Stimulated activated naive B cell treated with anti-CD40 and anti-IgM and Interleukin-4, amounts not matched to agents 10 μg/mL and 1 μg/mL and 100 μg/mL, for 72 hours (primary cell): Measurements from ENCODE around the gene EXOC7.
A peak's percentile ranks its signal among the peaks of the same experiment; 100 is the strongest.

Experiments
- ATAC-seq, 2 donors: fragments of 150-1000 bp; cut with Tn5 transposase; replicated peaks; 2 replicates each; pipeline ENCODE4 v1.10.0; 2021; ENCODE audit warnings: moderate library complexity in 1 of 2
- DNase-seq: peaks from one replicate; pipeline ENCODE4 v3.0.0; 2021
- H3K27ac Mint-ChIP-seq: one replicate; pipeline ENCODE4 v1.8.0; 2022; ENCODE audit warnings: mild to moderate bottlenecking, mixed read lengths
- H3K27me3 Mint-ChIP-seq, 2 donors: one replicate each; pipeline ENCODE4 v1.8.0; 2022; ENCODE audit warnings: mixed read lengths in 2 of 2
- H3K36me3 Mint-ChIP-seq, 2 donors: one replicate each; pipeline ENCODE4 v1.8.0; 2022; ENCODE audit warnings: mixed read lengths in 2 of 2, mild to moderate bottlenecking in 1 of 2
- H3K4me1 Mint-ChIP-seq, 2 donors: one replicate each; pipeline ENCODE4 v1.8.0; 2022; ENCODE audit warnings: mixed read lengths in 2 of 2, mild to moderate bottlenecking in 1 of 2
- H3K4me3 Mint-ChIP-seq, 2 donors: one replicate each; pipeline ENCODE4 v1.8.0; 2022; ENCODE audit warnings: mild to moderate bottlenecking in 2 of 2, mixed read lengths in 2 of 2, moderate library complexity in 1 of 2
- H3K9me3 Mint-ChIP-seq, 2 donors: one replicate each; pipeline ENCODE4 v1.8.0; 2022; ENCODE audit warnings: mixed read lengths in 2 of 2, mild to moderate bottlenecking in 1 of 2

Gene EXOC7

DNA sequence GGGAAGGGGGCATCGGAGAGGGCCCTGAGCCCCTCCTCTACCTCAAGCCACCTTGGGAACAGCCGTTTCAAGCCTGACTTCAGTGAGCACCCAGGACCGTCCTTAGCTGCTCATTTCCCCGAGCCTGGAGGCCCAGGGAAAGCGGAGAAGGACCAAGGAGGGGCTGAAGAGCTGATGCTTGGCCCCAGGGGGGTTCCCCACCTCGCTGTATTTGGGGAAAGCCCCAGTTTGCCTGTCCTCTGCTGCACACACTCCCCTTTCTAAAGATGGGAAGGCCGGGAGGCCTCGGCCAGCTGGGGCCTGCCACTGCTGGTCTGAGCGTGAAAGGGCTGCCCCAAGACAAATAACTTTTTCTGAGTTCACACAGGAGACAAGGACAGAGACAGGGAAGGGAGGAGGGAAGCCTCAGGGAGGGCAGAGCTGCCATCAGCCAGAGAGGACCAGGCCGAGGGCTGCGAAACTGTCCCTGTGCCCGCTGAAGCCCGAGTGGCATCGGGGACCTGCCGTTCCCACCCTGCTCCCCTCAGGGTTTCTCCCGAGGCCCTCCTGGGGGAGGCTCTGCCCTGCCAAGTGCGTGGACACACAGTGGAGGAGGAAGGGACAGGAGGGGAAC, 13.0 kb downstream of the EXOC7 start:
- H3K36me3 Mint-ChIP-seq = peaks cover 56 to 68% of the 10 kb centered on the region in 2 donors
- DNase-seq (no peak), ATAC-seq (no peak)
- H3K4me1 Mint-ChIP-seq = no peaks in the 10 kb centered on the region
- H3K27me3 Mint-ChIP-seq = no peaks in the 10 kb centered on the region
- H3K9me3 Mint-ChIP-seq = no peaks in the 10 kb centered on the region
- no peak overlapping the region for H3K27ac Mint-ChIP-seq
- no peak overlapping the region for H3K4me3 Mint-ChIP-seq

- ATAC-seq (no peak), DNase-seq (no peak)
- Mint-ChIP-seq H3K27me3 (no peaks in the 10 kb centered on the region), H3K27ac (no peak overlapping the region), H3K36me3 (peaks cover 59 to 68% of the 10 kb centered on the region in 2 donors), H3K4me1 (no peaks in the 10 kb centered on the region), H3K4me3 (no peak overlapping the region), H3K9me3 (no peaks in the 10 kb centered on the region)
Observed at GRCh38 chr17:76089680-76090516, 13.7 kb downstream of the EXOC7 start.

- H3K27me3 Mint-ChIP-seq = no peaks in the 10 kb centered on the region
- H3K4me3 Mint-ChIP-seq = no peak overlapping the region
- H3K4me1 Mint-ChIP-seq = no peaks in the 10 kb centered on the region
- H3K27ac Mint-ChIP-seq = no peak overlapping the region
- ATAC-seq (no peak), DNase-seq (no peak)
- no peaks in the 10 kb centered on the region for H3K9me3 Mint-ChIP-seq
- H3K36me3 Mint-ChIP-seq = peaks cover 64 to 68% of the 10 kb centered on the region in 2 donors
Observed at GRCh38 chr17:76088868-76089576, 14.6 kb downstream of the EXOC7 start.

DNA sequence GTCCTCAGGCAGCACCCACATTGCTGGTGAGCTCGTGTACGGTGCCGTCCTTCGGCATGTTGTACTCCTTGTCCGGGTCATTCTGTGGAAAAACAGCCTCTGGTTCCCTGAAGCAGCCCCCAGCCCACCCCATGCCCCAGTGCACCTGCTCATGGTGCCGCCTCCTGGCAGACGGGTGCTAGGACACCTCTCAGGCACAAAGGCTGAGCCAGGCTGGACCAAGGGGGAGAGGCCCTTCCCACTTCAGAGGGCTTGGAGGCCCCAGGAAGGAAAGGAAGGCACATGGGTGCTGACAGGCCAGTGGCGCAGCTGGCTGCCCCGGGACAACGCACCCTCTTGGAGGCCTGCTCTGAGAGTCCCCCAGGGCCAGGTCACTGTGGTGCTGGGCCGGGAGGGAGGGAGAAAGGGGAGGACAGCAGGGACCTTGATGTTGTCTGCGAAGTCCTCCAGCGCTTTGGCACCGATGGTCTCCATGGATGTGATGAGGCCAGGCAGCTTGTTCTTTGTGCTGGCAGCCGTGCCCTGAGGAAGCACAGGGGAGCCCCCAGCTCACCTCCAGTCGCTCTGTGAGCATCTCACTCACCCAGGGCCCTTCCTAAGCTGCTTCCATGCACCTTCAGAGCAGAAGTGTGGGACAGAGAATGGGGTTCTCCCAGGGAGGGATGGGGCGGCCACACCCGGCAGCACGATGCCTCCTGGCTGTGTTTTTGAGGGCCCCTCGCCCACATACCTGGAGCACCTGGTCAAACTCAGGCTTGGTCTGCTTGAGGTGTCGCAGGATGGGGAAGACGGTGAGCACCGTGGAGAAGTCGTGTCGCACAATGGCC, 15.3 kb downstream of the EXOC7 start:
- ATAC-seq = no peak
- Mint-ChIP-seq H3K27ac (no peak overlapping the region), H3K4me3 (no peak overlapping the region), H3K4me1 (no peaks in the 10 kb centered on the region), H3K36me3 (peaks cover 62% of the 10 kb centered on the region in 2 donors), H3K27me3 (no peaks in the 10 kb centered on the region), H3K9me3 (no peaks in the 10 kb centered on the region)
- DNase-seq = no peak

- ATAC-seq = no peak
- Mint-ChIP-seq H3K27me3 (no peaks in the 10 kb centered on the region), H3K9me3 (no peaks in the 10 kb centered on the region), H3K4me3 (no peak overlapping the region), H3K4me1 (no peaks in the 10 kb centered on the region), H3K27ac (peak overlapping the region; percentile 56), H3K36me3 (peaks cover 57 to 58% of the 10 kb centered on the region in 2 donors)
- DNase-seq = no peak
Observed at GRCh38 chr17:76087531-76087930, 16.1 kb downstream of the EXOC7 start.

DNA sequence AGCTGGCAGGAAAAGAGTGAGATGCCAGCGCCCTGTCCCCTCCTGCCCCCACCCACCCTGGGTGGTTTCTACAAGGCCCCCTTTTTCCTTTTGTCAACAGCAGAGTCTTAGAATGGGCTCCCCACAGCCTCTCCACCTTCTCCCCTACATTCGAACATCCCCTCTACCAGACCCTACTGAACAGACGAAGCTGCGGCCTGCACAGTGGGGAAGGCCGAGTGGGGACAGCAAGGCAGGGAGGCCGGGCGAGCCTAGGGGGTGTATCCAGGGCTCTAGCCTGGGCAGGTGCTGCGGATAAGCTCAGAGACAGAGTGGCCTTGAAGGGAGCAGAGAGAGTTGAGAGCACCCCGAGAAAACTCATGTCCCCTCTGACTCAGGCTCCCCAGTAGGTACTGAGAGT, 17.2 kb downstream of the EXOC7 start:
- Mint-ChIP-seq H3K27me3 (no peaks in the 10 kb centered on the region), H3K36me3 (peaks cover 56% of the 10 kb centered on the region in 2 donors), H3K27ac (peak overlapping the region; percentile 65), H3K4me1 (no peaks in the 10 kb centered on the region), H3K9me3 (no peaks in the 10 kb centered on the region), H3K4me3 (no peak overlapping the region)
- DNase-seq (no peak), ATAC-seq (no peak)

DNA sequence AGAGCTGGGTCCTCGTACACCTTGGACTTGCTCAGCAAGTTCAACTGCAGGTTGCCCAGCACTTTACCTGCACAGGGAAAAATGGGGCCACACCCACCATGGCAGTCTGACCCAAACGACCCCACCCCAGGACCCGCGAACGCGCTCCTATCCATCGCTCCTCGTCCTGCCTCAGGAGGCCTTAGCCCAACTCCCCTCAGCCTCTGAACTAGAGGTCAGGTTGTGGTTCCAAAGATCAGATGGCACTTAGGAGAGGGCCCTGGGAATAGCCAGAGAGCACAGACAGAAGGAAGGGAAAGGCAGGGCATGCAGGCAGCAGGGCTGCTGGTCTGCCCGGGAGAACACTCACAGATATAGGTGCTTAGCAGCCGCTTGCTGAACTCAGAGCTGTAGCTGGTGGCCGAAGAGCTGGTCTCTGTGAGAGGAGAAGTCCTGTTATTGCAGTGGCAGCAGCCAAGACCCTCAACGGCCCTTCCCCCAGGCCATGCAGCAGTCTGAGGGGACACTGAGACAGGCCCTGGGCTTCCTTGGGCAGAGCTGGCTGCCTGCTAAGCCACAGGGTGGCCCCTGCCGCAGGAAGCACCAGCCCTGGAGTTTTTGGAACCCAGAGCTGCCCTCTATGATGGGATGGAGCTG, 17.7 kb downstream of the EXOC7 start:
- Mint-ChIP-seq H3K36me3 (peaks cover 51 to 54% of the 10 kb centered on the region in 2 donors), H3K4me1 (peaks cover under 1 to 2% of the 10 kb centered on the region in 2 donors), H3K27ac (no peak overlapping the region), H3K27me3 (no peaks in the 10 kb centered on the region), H3K4me3 (no peak overlapping the region), H3K9me3 (no peaks in the 10 kb centered on the region)
- DNase-seq (no peak), ATAC-seq (no peak)

DNA sequence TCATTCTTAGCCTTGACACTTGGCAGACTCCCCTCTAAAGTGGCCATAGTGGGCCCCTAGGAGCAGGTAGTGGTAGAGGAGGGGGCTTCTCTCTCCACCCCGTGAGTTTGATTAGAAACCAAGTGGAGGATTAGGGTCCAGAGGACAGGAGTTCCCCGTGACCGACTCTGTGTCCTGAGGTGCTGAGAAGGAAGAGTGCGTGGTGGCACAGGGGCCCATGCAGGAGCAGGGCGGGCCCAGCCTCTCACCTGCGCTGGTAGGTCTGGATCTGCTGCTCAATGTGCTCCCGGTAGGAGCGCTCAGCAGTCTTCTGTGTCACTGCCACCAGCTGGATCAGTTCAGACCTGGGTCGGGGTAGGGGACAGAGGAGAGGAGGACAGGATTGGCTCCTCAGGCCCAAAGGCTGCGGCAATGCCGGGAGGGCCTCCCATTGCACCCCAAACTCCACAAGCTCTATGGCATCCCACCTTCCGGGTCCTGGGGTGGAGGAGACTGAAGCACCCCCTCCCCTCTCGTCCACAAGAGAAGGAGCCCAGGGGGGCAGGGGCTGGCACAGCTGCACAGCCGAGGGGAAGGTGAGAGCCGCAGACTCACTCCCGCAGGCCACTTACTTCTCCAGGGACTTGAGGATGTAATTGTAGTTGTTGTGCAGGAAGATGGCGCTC, 18.4 kb downstream of the EXOC7 start:
- Mint-ChIP-seq H3K4me3 (no peak overlapping the region), H3K27ac (no peak overlapping the region), H3K36me3 (peaks cover 47 to 54% of the 10 kb centered on the region in 2 donors), H3K4me1 (peaks cover 6 to 7% of the 10 kb centered on the region in 2 donors), H3K27me3 (no peaks in the 10 kb centered on the region), H3K9me3 (no peaks in the 10 kb centered on the region)
- DNase-seq (no peak), ATAC-seq (no peak)

GRCh38 chr17:76083536-76084182, 19.9 kb downstream of the EXOC7 start:
- no peak overlapping the region for H3K27ac Mint-ChIP-seq

GRCh38 chr17:76082326-76083251, 21.0 kb downstream of the EXOC7 start:
- H3K4me3 Mint-ChIP-seq = no peak overlapping the region
- peaks cover 20 to 25% of the 10 kb centered on the region in 2 donors for H3K4me1 Mint-ChIP-seq
- no peaks in the 10 kb centered on the region for H3K9me3 Mint-ChIP-seq
- H3K27me3 Mint-ChIP-seq = peaks cover 16 to 19% of the 10 kb centered on the region in 2 donors
- DNase-seq (no peak), ATAC-seq (no peak)
- H3K27ac Mint-ChIP-seq = peak overlapping the region; percentile 37
- H3K36me3 Mint-ChIP-seq = peaks cover 30 to 31% of the 10 kb centered on the region in 2 donors

More at GRCh38 chr17:76083536-76084182, 19.9 kb downstream of the EXOC7 start:
- Mint-ChIP-seq H3K4me1 (peaks cover 16 to 20% of the 10 kb centered on the region in 2 donors), H3K36me3 (peaks cover 33 to 39% of the 10 kb centered on the region in 2 donors), H3K4me3 (no peak overlapping the region), H3K9me3 (no peaks in the 10 kb centered on the region), H3K27me3 (peaks cover 9% of the 10 kb centered on the region in 2 donors)
- ATAC-seq = no peak
- no peak for DNase-seq

GRCh38 chr17:76081295-76082210, 22.0 kb downstream of the EXOC7 start:
- Mint-ChIP-seq H3K4me1 (peaks cover 30 to 35% of the 10 kb centered on the region in 2 donors), H3K27ac (peak overlapping the region; percentile 37), H3K4me3 (no peak overlapping the region), H3K27me3 (peaks cover 26 to 29% of the 10 kb centered on the region in 2 donors), H3K36me3 (peaks cover 22 to 26% of the 10 kb centered on the region in 2 donors), H3K9me3 (no peaks in the 10 kb centered on the region)
- ATAC-seq (no peak), DNase-seq (no peak)
